Measurements from ENCODE around the gene SLC40A1. TPM values are rescaled to one million over a fixed set of nuclear protein-coding genes. Genes with fewer than 3 reads are reported as not detected.
"Not testable (repeated sequence)": the region's sequence is repeated elsewhere in the genome, so short reads cannot be mapped to it uniquely, and the experiment has no call there.

Gene SLC40A1
- total RNA-seq (2014; rRNA removed; shearing (Covaris generic)) = under 0.01 TPM in 1 of 2 replicates, not detected in the other

GRCh38 chr2:189580658-189581353 lies at the start of gene SLC40A1:
TSS of gene SLC40A1 (minus strand) at chr2:189580786. CDS start at chr2:189580460, 326 bp downstream.
- peak; percentile 29 for DNase-seq (ENCODE audit: low read depth)

- no peak for DNase-seq (ENCODE audit: low read depth)
Observed at GRCh38 chr2:189629531-189630453, 49.2 kb upstream of the SLC40A1 start.

- DNase-seq (ENCODE audit: low read depth) = no peak
Observed at GRCh38 chr2:189628817-189629530, 48.4 kb upstream of the SLC40A1 start.

- no peak for DNase-seq (ENCODE audit: low read depth)
Observed at GRCh38 chr2:189627789-189628188, 47.2 kb upstream of the SLC40A1 start.

GRCh38 chr2:189625636-189626035 lies 45.0 kb upstream of the SLC40A1 start:
- no peak for DNase-seq (ENCODE audit: low read depth)

GRCh38 chr2:189624648-189625355 lies 44.2 kb upstream of the SLC40A1 start:
- no peak for DNase-seq (ENCODE audit: low read depth)

- no peak for DNase-seq (ENCODE audit: low read depth)
Observed at GRCh38 chr2:189623049-189623448, 42.5 kb upstream of the SLC40A1 start.

GRCh38 chr2:189621781-189622180 lies 41.2 kb upstream of the SLC40A1 start:
- DNase-seq (ENCODE audit: low read depth) = no peak

- no peak for DNase-seq (ENCODE audit: low read depth)
Observed at GRCh38 chr2:189618197-189618596, 37.6 kb upstream of the SLC40A1 start.

GRCh38 chr2:189614585-189614984 lies 34.0 kb upstream of the SLC40A1 start:
- DNase-seq (ENCODE audit: low read depth) = no peak

- DNase-seq (ENCODE audit: low read depth) = peak; percentile 29
Observed at GRCh38 chr2:189613650-189614420, 33.2 kb upstream of the SLC40A1 start.

- DNase-seq (ENCODE audit: low read depth) = peak; percentile 70
Observed at GRCh38 chr2:189613077-189613636, 32.6 kb upstream of the SLC40A1 start.

- DNase-seq (ENCODE audit: low read depth) = no peak
Observed at GRCh38 chr2:189610700-189611099, 30.1 kb upstream of the SLC40A1 start.

- no peak for DNase-seq (ENCODE audit: low read depth)
Observed at GRCh38 chr2:189609853-189610252, 29.3 kb upstream of the SLC40A1 start.

- DNase-seq (ENCODE audit: low read depth) = no peak
Observed at GRCh38 chr2:189609423-189609816, 28.8 kb upstream of the SLC40A1 start.

- no peak for DNase-seq (ENCODE audit: low read depth)
Observed at GRCh38 chr2:189608795-189609422, 28.3 kb upstream of the SLC40A1 start.

- DNase-seq (ENCODE audit: low read depth) = no peak
Observed at GRCh38 chr2:189608170-189608569, 27.6 kb upstream of the SLC40A1 start.

- no peak for DNase-seq (ENCODE audit: low read depth)
Observed at GRCh38 chr2:189602233-189602632, 21.6 kb upstream of the SLC40A1 start.

- not testable (repeated sequence) for DNase-seq (ENCODE audit: low read depth)
Observed at GRCh38 chr2:189601652-189602051, 21.1 kb upstream of the SLC40A1 start.

GRCh38 chr2:189601043-189601442 lies 20.5 kb upstream of the SLC40A1 start:
- DNase-seq (ENCODE audit: low read depth) = peak; percentile 69

Measured in RPMI7951 (cell line).